ENCODE data around the gene TSPYL2.
A peak's percentile ranks its signal among the peaks of the same experiment; 100 is the strongest.

Gene TSPYL2

DNA sequence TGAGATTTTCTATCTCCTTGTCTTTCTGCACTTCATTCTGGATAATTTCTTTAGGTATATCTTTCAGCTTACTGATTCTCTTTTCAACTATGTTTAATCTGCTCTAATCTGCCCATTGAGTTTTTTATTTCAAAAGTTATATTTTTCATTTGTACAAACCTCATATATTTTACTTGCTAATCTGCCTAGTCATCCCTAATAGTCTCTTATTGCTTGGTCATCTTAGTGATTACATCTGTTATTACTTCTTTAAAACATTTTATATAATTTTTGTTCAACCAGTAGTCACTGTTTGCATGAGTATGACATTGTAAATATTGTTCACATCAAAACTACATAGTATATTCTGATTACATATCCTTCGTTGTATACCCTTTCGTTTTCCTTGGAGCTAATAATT lies 44.2 kb downstream of the TSPYL2 start:
- DNase-seq, result no peak

DNA sequence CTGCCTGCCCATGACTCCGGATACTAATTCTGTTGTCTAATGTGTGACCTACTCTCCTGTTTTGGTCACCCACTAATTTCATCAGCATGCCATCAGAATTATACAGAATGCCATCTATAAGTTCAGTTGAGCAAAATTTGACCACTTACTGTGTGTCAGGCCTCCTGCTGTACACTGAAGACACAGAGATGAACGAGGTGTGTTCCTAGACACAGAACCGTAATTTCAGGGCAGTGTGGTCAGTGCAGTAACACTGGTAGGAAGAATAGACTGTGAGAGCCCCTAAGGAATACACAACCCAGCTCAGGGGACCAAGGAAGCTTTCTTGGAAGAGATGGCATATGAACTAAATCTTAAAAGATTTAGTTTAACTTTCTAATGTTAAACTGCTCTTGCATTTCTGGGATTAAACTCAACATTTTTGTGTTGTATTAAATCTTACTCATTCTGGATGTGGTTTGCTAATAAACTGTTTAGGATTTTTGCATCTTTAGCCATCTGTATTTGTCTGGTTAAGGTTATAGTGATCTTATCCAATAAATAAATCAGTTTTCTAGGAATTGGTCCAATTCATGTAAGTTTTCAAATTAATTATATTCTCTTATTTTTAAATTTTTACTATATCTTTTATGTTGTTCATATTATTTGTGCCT lies 46.1 kb downstream of the TSPYL2 start:
- peak; percentile 28 for DNase-seq

DNA sequence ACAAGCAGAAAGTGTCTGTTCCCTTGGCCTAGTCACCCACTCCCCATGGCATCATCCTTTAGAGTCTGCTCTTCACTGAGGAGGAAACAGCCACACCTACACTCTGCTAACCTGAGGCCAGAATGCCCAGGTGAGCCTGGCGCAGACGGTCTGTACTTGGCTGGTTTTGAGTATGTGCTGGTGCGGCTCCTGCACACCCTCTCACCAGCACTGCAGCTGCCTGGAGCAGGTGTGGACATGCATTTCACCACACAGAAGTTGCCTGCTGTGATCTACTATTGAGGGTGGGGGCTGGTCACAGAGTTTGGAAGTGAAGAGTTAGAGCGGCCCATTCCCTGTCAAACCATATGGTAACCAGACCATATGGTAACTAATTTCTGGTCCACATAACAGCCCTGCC lies 51.2 kb downstream of the TSPYL2 start:
- no peak for DNase-seq

DNA sequence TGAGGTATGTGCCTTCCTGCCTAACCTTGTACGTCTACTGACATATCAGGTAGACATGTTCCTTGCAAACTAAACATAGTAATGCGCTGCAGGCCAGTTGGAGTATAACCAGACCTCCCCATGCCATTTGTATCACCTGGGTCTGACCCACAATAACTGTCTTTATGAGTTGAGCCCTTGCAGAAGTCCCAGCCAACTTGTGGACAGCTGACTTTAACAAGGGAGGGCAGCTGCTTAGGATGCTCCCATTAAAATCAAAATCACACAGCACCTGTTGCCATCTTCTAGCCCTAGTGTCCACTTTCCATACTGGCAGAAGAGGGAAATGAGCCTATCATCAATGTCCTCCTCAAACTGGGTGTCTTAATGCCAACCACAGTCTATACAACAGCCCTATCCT lies 53.4 kb downstream of the TSPYL2 start:
- DNase-seq, result no peak

All from fibroblast of upper back skin (primary cell).